Endodermal cell (in vitro differentiated cells): ENCODE results near the gene MFSD8. TPM values are rescaled to one million over a fixed set of nuclear protein-coding genes. Genes with fewer than 3 reads are reported as not detected.
"Not testable (repeated sequence)": the region's sequence is repeated elsewhere in the genome, so short reads cannot be mapped to it uniquely, and the experiment has no call there.

ENCODE experiments used
- DNase-seq: peaks from one replicate; pipeline ENCODE4 v3.0.0-alpha.2; 2017
- H3K27ac ChIP-seq: 2 replicates; pipeline ENCODE4 v1.5.1; 2013; ENCODE audit warnings: mild to moderate bottlenecking, low read depth, low read length, moderate library complexity
- H3K27me3 ChIP-seq: 2 replicates; pipeline ENCODE4 v1.6.1; 2013; ENCODE audit warnings: mild to moderate bottlenecking, low read length, moderate library complexity; ENCODE audit not compliant: insufficient read depth, control insufficient read depth, poor library complexity, severe bottlenecking
- H3K36me3 ChIP-seq: 2 replicates; pipeline ENCODE4 v1.7.0; 2013; ENCODE audit warnings: mild to moderate bottlenecking, low read length, moderate library complexity; ENCODE audit not compliant: control insufficient read depth, insufficient read depth
- H3K4me1 ChIP-seq: one replicate; pipeline ENCODE4 v1.7.0; 2013; ENCODE audit warnings: low read length; ENCODE audit not compliant: control insufficient read depth, insufficient read depth
- H3K4me3 ChIP-seq: 2 replicates; pipeline ENCODE4 v1.5.1; 2013; ENCODE audit warnings: mild to moderate bottlenecking, low read length, moderate library complexity
- H3K9ac ChIP-seq: 2 replicates; pipeline ENCODE4 v1.6.1; 2013; ENCODE audit warnings: mild to moderate bottlenecking, low read length, moderate library complexity; ENCODE audit not compliant: poor library complexity, severe bottlenecking; ENCODE audit errors: extremely low read depth
- H3K9me3 ChIP-seq: 2 replicates; pipeline ENCODE4 v1.6.1; 2013; ENCODE audit warnings: mild to moderate bottlenecking, low read length, moderate library complexity; ENCODE audit not compliant: control insufficient read depth
- H3K27ac Mint-ChIP-seq: 2 replicates; pipeline ENCODE4 v1.8.0; 2020; ENCODE audit warnings: mixed read lengths
- H3K27me3 Mint-ChIP-seq: 2 replicates; pipeline ENCODE4 v1.8.0; 2021; ENCODE audit warnings: mild to moderate bottlenecking, mixed read lengths; ENCODE audit not compliant: insufficient read depth
- H3K36me3 Mint-ChIP-seq: 2 replicates; pipeline ENCODE4 v1.8.0; 2020; ENCODE audit warnings: low read depth, mixed read lengths
- H3K4me1 Mint-ChIP-seq: 2 replicates; pipeline ENCODE4 v1.8.0; 2020; ENCODE audit warnings: mixed read lengths
- H3K4me3 Mint-ChIP-seq: 2 replicates; pipeline ENCODE4 v1.8.0; 2020; ENCODE audit warnings: mild to moderate bottlenecking, moderate library complexity, mixed read lengths
- H3K9me3 Mint-ChIP-seq: 2 replicates; pipeline ENCODE4 v1.8.0; 2020; ENCODE audit warnings: mild to moderate bottlenecking, mixed read lengths
- CTCF ChIP-seq: fragments of 200-600 bp; sonication (generic); conservative IDR thresholded peaks from 2 replicates; pipeline ENCODE4 v1.5.0; 2021; ENCODE audit warnings: antibody characterized with exemption, mild to moderate bottlenecking
- WGBS, 2 experiments: methylation state at CpG; one replicate each; pipeline versions ENCODE4 v1.1.5 to v1.1.7; 2013; ENCODE audit warnings: missing lambda C conversion rate in 2 of 2, mixed read lengths in 1 of 2; ENCODE audit not compliant: insufficient coverage in 1 of 2, insufficient read length in 1 of 2; 5-methylcytosine and 5-hydroxymethylcytosine counted together
- total RNA-seq, 2 donors: library from RNA; stranded (reverse); fragmentation: NEBNext Ultra II Directional in 1 of 2; extraction: Animal tissue kit (Norgen Biotek cat#: 25700) in 1 of 2; gene quantifications; 2 replicates in 1 of 2; 3 replicates in 1 of 2; pipeline ENCODE4 v1.2.1, GENCODE V29; 2021

Gene MFSD8
- total RNA-seq, 2 donors from 2014 or later, result 23.8 to 25.2 TPM

GRCh38 chr4:127982445-127982844 is 17.5 kb upstream of the MFSD8 start:
- no peak for DNase-seq
- Histone ChIP-seq H3K4me1 (no peaks in the 10 kb centered on the region), H3K9me3 (peaks cover 12% of the 10 kb centered on the region), H3K36me3 (peaks cover 38% of the 10 kb centered on the region), H3K27ac (no peak overlapping the region), H3K4me3 (no peak overlapping the region), H3K9ac (no peak overlapping the region), H3K27me3 (no peaks in the 10 kb centered on the region)
- WGBS, 2 experiments, result 83% methylated on average over 1 of the region's 2 CpGs; no CpG with 5 or more reads in 1 of the 2 experiments
- Mint-ChIP-seq H3K4me3 (no peak overlapping the region), H3K36me3 (peaks cover 36% of the 10 kb centered on the region), H3K27me3 (no peaks in the 10 kb centered on the region), H3K4me1 (no peaks in the 10 kb centered on the region), H3K9me3 (peaks cover 8% of the 10 kb centered on the region), H3K27ac (no peak overlapping the region)
- TF ChIP-seq CTCF, result no peak

- no peaks in the 10 kb centered on the region for H3K27me3 Mint-ChIP-seq
- no peak overlapping the region for H3K4me3 Mint-ChIP-seq
- Histone ChIP-seq H3K27ac (no peak overlapping the region), H3K4me3 (no peak overlapping the region), H3K27me3 (no peaks in the 10 kb centered on the region), H3K4me1 (no peaks in the 10 kb centered on the region), H3K9me3 (peaks cover 12% of the 10 kb centered on the region), H3K36me3 (peaks cover 22% of the 10 kb centered on the region), H3K9ac (no peak overlapping the region)
- DNase-seq, result no peak
- H3K36me3 Mint-ChIP-seq, result peaks cover 26% of the 10 kb centered on the region
- H3K9me3 Mint-ChIP-seq, result peaks cover 8% of the 10 kb centered on the region
- TF ChIP-seq CTCF, result no peak
- 98% methylated on average over 2 of the region's 2 CpGs; no CpG with 5 or more reads in 1 of the 2 experiments for WGBS, 2 experiments
- H3K27ac Mint-ChIP-seq, result no peak overlapping the region
- H3K4me1 Mint-ChIP-seq, result no peaks in the 10 kb centered on the region
These were observed 14.0 kb upstream of the MFSD8 start for GRCh38 chr4:127978930-127979329.

GRCh38 chr4:127975121-127975770 is 10.3 kb upstream of the MFSD8 start:
- no peak overlapping the region for H3K9ac ChIP-seq
- WGBS, 2 experiments, result 93 to 100% methylated on average over 1 of the region's 2 CpGs

GRCh38 chr4:127970925-127971324 is 6.0 kb upstream of the MFSD8 start:
- peaks cover 20% of the 10 kb centered on the region for H3K36me3 ChIP-seq
- H3K4me1 ChIP-seq, H3K27me3 Mint-ChIP-seq, H3K27ac Mint-ChIP-seq, DNase-seq, H3K27me3 ChIP-seq, H3K4me3 Mint-ChIP-seq, H3K9me3 ChIP-seq, H3K4me1 Mint-ChIP-seq, H3K27ac ChIP-seq, H3K4me3 ChIP-seq, H3K9me3 Mint-ChIP-seq, H3K9ac ChIP-seq: not testable (repeated sequence)
- 94% methylated on average over 4 of the region's 4 CpGs; no CpG with 5 or more reads in 1 of the 2 experiments for WGBS, 2 experiments
- H3K36me3 Mint-ChIP-seq, result peaks cover 24% of the 10 kb centered on the region

More at GRCh38 chr4:127975121-127975770, 10.3 kb upstream of the MFSD8 start:
- Mint-ChIP-seq H3K4me1 (no peaks in the 10 kb centered on the region), H3K27ac (no peak overlapping the region), H3K27me3 (no peaks in the 10 kb centered on the region), H3K4me3 (no peak overlapping the region), H3K9me3 (peaks cover 8% of the 10 kb centered on the region), H3K36me3 (peaks cover 37% of the 10 kb centered on the region)
- no peak for TF ChIP-seq CTCF
- Histone ChIP-seq H3K27ac (no peak overlapping the region), H3K9me3 (peaks cover 12% of the 10 kb centered on the region), H3K4me1 (no peaks in the 10 kb centered on the region), H3K36me3 (peaks cover 29% of the 10 kb centered on the region), H3K4me3 (no peak overlapping the region), H3K27me3 (no peaks in the 10 kb centered on the region)
- DNase-seq, result no peak
